GM18520 (cell line): Measurements from ENCODE around the gene GDF15.

Experiments
- ATAC-seq: cut with Tn5 transposase; IDR thresholded peaks from one replicate; pipeline ENCODE4 v1.9.1; 2021; ENCODE audit not compliant: unreplicated experiment

Gene GDF15

DNA sequence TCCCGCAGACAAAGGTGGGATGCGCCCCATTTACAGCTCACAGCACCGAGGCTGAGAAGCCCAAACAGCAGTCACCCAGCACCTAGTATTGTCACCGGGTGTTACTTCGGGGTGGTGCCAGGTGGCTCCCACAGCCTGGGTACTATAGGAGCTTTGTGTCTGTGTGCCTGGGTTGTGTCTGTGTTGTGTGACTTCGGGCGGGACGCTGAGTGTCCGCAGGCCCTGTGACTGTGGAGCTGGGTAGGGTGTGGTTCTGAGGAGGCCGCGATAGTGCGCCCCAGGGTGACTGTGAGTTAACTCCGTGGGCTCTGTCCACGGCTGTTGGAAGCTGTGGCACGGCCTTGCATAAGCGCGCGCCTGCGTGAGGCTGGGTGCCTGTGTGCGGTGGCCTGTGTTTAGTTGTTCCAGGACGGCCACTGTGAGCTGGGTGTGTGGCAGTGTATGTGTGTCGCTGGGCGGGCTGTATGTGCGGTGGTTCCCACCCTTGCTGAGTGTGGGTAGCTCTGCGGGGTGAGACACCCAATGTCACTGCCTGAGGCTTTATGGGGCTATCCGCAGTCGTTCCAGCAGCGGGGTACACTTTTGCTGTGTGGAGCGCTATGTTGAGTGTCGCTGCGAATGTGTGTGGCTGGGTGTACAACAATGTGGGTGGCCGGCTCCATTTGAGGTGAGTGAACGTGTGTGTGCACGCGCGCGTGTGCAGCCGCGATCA is 32.7 kb downstream of the GDF15 start:
- no peak for ATAC-seq

DNA sequence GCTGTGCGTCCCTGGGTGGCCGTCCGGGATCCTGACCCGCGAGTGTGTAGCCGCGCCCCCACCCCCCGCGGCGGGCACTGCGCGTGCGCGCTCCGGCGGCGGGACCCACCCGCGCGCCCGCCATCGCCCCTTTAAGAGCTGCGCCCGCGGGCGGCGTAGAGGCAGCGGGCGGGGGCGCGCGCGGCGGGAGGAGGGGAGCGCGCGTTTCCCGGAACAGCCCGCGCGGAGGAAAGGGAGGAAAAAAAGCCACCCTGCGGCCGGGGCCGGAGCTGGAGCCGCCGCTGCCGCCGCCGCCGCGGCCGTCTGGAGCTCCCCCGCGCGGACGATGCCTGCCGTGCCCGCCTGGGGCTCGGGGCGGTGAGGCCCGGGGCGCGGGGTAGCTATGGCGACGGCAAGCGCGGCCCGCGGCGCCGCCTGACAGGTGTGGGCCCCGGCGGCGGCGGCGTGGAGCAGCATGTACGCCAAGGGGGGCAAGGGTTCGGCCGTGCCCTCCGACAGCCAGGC is 33.3 kb downstream of the GDF15 start, which contains the start of gene SSBP4:
SSBP4 (plus strand) TSS at position 204 of the 504 bp plus-strand sequence; CDS start at position 455, 251 bp downstream.
- peak; percentile 37 for ATAC-seq

DNA sequence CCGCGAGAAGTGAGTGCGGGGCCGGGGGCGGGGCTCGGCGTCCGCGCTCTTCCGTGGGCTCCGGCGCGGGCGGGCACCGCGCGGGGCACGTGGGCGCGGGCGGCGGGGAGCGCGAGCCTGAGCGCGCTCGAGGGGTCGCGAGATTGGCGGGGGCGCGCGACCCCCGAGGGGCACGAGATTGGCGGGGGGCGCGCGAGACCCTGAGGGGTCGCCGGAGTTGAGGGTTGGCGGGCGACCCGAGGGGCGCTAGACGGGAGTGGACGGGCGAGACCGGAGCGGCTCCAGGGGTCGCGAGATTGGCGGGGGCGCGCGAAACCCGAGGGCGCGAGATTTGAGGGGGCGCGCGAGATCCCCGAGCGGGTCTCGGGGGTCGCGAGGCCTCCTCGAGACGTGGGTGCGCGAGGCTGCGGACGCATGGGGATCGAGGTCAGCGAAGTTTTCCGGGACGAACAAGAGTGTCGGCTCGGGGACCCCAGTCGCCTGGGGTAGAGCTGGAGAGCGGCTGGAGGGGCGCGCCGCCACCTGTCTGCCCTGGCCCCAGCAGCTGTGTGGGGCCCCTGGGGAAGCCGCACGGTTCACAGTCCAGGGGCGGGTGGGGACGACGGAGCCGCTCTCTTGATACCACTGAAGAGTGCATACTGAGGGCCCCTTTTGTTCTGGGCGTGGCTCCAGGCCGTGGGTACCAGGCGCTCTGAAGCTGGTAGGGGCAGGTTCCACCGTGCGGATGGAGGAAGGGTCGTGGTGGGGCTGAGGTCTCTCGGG is 33.9 kb downstream of the GDF15 start:
- ATAC-seq: peak; percentile 6

DNA sequence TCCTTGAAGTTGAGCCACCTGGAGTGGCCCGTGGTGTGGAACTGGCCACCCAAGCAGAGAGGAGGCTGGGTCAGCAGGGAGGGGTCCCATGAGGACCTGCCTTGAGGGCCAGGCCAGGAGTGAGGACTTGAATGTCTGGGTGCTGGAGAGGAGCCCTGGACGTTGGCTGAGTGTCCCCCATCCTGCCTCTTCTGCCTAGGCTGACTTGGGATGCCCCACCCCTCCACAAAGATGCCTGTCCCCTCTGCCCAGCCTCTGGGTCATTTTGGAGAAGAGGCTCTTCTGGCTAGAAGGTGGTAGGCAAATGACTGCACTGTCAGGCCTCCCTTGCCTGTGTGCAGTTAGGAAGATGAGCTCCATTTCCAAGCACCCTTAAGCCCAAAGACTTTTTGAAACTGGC is 35.0 kb downstream of the GDF15 start:
- ATAC-seq: no peak

DNA sequence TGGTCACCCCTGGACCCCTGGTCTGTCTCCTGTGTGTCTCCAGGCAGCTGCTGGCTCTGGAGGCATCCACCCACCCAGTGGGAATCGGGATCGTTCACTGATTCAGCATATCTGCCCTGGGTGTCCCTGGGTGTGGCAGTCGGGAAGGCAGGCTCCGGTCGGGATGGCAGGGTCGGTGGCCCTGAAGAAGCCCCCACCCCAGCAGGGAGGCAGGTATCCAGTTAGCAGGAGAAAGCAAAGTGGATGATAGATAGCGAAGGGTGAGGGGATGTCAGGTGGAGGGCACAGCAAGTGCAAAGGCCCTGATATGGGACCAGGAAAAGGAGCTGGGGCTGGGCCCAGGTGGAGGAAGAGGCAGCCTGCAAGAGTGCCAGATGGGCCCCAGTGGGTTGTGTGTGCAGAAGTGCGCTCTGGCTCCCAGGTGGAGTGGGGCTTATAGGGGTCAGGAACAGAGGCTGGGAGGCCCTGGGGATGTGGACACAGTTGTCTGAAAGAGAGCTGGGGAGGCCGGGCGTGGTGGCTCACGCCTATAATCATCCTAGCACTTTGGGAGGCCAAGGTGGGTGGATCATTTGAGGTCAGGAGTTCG is 35.5 kb downstream of the GDF15 start:
- ATAC-seq: no peak

DNA sequence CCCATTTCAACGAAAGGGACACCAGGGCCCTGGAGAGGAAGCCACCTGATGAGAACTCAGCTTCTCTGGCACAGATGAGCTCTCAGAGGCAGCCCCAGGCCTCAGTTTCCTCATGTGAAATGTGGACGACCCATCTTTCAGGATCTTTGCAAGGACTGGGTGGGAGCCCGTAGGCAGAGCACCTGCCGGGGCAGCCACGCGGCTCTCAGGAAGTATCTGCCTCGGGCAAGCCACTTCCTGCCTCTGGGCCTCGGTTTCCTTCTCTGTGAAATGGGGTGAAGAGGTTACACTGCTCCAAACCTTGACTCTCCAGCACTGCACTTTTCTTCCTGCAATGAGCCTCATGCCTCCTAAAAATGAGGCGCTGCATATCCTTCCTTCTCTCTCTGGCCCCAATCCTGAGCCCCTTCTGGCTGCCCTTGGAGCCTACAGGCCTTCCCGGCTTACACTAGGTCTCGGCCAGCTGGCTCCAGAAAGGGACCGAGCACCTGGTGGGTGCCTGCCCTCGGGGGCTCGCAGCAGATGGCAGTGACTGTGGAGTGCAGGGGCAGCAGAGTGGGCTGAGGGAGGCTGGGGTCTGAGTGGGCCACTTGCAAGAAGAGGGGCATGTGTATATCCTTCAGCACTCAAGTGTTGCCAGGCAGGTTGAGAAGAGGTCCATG is 36.7 kb downstream of the GDF15 start:
- no peak for ATAC-seq

DNA sequence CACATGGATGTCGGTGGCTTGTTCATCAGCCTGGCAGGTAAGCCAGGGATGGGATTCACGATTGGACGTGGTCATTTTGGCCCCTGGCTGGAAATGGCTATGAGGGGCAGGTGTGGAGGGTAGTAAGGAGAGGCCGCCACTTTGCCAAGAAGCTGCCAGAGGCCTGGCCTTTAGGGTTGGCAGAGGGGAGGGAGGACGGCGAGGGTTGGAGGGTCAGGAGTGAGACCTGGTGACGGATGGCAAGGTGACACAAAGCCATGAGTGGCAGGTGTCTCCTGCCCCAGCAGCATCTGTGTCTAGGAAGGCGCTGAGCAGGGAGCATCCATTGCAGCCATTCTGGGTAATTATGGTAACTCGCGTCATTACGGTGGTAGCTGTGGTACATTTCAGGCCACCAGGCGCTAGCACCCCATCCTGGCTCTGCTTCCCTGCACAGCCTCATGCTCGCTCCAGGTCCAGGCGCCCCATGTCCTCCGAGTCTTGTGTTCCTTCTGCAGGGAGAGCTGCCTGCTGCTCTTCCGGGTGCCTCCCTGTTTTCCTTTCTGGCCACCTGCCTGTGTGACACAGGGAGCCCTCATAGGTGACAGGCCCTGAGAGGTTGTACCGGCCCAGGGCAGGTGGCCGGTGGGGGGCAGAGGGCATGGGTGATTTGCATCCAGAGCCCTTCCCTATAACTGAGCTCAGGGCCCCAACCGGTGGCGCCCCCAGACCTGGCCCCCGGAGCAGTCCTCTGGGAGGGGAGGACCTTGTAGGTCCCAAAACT is 37.5 kb downstream of the GDF15 start:
- no peak for ATAC-seq

DNA sequence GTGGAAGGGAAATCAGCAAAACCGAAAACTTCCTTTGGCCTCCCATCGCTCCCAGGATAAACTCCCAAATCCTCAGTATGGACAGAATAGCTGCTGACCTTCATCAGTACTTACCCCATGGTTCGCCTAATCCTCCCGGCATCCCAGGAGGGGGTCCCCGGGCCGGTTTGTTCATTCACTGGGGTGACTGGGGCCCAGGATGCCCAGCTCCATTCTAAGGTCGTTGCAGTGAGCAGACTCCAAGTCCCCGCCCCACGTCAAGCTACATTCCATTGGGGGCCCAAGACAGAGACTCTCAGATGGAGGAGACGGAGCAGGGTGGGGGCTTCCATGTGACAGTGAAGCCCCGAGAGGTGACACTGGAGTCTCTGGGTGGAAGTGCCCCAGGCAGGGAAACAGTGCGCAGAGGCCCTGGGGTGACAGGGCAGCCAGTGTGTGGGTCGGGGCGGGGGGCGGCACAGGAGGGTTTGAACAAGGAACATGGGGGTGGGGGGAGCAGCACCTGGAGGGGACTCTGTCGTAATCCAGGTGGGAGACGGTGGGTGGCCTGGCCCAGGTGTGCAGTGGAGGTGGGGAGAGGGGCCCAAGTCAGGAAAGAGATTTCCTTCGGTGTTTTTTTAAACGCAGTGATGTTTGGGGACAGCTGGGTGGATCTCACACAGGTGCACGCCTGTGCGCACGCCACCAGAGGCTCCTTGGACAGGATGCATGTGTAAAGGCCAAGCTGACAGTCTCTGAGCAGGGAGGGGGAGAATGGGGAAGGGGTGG is 38.3 kb downstream of the GDF15 start:
- no peak for ATAC-seq

DNA sequence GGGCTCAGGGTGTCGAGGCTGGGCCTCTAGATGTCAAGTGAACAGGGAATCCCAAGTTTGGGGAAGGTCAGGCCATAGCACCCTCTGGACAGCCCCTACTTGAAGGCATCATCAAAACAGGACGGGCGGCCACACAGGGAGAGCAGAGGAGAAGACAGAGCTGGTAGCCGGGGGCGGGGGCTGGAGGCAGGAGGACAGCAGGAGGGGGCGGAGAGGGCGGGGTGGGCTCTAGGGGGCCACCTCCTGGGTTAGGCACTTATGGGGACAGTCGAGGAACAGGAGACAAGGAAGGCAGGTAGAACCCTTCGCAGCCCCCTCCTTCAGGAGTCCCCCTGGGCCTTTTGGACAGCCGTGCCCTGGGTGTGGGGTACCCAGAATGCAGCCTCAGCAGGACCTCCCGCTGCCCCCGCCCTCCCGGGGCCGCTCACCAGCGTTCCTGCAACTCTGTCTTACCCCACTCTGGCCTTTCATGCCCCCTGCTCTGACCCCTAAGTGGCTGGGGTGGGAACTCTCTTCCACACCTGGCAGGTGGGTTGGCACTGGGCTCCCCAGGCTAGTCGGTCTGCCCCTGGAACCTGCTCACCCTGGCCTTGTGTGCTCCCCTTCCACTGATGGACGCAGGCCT is 39.0 kb downstream of the GDF15 start:
- no peak for ATAC-seq

DNA sequence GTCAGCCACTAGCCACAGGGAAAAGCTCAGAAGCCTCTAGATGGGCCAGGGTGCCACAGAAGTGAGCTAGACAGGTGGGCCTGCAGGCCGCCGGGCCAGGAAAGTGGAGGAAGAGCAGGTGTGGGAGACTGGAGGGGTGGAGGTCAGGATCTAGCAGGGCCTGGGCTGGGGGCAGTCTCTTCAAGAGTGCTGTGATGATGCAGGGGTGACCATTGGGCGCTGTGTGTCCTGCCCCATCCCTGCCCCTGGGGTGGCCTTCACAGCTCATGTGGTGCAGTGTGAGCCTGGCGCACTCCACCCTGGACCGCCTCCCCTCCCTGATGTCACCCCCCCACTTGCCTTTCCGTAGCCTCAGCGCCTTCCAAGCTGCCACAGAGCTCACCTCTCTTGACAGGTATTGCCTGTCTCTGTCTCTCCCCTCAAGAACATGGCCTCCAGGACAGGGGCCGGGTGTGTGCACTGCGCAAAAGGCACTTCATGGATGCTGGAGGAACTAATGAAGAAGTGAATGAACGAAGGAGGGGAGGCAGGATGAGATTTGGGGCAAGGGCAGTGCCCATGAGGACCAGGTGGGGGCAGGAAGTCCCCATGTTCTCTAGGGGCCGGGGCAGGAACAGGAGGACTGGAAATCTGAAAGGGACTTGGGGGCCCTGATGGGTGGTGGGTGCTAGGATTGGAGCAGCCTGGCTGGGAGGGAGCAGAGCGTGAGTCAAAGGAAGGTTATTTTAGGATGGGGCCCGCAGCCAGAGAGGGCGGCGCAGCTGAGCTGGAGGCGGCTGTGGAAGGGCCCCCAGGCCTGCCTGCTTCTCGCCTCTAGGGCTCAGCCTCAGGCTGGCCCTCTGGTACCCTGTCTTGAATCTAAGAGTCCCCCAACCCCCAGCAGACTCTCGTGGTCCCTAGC is 39.8 kb downstream of the GDF15 start:
- no peak for ATAC-seq

DNA sequence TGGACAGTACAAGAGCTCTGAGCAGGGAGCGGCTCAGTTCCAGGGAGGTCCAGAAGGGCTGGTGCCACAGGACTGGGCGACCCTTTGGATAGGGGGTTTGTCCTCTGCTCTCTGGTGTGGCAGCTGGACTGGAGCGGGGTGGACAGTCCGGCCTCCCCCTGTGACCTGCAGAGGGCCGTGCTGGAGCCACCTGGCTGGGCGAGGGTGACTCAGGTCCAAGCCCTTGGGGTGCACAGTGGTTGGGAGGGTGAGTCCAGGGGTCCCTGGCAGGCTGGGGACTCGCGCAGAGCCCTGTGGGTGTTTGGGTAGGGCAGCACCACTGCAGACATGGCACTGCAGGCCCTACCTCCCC is 40.4 kb downstream of the GDF15 start:
- no peak for ATAC-seq

DNA sequence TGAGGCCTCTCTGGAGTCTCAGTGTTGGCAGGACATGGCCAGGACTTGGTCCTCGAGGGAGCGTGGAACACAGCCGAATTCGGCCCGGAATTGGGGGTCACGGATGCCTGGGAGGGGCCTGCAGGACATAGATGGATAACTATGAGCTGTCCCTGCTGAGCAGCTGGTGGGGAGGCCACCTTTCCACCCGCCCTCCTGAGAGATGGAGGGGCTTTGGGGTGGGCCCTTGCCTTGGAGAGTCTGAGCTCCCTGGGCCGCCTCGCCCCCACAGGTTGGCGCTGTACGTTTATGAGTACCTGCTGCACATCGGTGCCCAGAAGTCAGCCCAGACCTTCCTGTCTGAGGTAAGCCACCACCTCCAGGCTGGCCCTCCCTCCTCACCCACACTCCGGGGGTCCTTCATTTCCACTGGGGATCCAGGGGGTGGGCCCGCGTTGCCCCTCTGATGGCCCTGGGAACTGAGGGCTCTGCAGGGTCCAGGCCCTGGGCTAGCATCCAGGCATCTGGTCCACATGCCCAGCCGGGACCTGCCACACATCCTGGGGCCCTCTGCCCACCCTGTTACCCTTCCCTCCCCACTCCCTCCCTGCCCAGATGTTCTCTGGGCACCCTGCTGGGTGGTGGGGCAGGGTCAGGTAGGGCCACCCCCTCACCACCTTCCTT is 41.3 kb downstream of the GDF15 start:
- ATAC-seq: no peak

DNA sequence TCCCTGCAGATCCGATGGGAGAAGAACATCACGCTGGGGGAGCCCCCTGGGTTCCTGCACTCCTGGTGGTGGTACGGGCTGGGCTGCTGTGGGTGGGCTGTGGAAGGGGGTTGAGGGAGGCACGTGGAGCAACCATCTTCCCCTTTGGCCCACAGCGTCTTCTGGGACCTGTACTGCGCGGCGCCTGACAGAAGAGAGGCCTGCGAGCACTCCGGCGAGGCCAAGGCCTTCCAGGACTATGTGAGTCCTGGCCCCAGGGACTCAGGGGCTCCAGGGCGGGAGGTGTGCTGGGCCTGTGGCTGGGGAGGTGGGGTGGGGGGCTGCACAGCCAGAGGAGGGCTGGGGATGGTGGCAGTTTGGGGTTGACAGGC is 41.8 kb downstream of the GDF15 start:
- no peak for ATAC-seq

DNA sequence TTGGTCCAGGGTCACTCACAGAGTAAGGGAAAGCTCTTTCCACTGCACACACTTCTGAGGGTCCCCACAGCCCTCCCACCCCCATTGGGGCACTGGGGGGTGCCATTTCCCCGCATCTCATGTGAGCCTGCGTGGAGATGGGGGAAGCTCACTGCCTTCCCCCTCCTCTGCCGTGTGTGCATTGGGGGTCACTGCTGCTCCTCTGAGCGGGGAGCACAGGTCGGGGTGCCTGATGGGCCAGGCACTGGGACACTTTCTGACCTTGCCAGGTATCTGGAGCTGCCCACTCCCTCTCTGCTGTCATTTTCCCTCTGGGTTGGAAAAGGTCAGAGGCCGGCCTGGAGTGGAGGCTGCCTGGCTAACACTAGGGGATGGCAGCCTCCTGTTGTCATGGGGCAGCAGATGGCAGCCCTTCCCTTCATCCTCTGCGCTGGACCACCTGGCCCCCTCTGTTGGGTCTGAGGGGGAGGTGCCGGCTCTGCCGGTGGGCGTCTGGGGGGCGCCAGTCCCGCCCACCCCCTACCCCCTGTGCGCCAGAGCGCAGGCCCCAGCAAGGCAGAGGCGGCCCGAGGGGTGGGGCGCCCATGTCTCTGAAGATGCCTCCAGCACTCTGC is 42.3 kb downstream of the GDF15 start:
- ATAC-seq: peak; percentile 2

DNA sequence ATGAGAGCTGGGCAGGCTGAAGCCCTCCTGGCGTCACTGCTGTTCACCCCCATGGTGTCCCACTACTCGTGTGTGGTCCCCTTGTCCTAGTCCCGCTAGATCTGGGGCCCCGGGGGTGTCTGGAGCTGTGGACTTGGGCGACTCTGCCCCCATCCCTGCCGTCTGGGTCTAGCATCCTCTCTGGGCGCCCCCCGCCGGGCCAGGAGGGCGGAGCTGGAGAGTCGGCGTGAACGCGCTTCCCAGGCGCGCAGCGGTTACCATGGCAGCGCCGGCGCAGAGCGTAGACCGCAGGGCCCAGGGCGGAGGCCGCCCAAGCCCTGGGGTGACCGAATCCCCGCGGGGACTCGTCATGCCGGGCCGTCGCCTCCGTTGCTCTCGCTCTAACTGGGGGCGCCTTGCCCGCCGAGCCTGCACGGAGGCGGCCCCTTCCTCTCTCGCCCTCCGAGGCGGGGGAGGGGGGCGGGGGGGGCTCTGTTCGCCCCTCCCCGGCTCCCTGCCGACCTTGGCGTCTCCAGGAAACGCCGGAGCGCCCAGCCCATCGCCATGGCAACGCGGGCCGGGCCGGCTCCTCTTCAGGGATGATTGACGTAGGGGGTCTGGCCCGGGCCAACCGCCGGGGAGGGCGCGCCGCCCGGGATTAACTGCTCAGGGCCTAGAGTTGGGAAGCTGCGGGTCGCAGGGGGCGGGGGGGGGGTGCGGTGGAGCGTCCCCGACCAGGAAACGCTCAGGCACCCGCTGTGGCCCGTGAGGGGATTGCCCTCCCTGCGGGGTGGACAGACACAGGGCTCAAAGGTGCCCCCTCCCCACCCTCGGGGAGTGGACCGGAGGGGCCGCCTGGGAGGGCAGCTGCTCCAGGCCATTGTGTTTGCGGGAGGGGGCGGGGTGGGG is 43.1 kb downstream of the GDF15 start:
- peak; percentile 43 for ATAC-seq

DNA sequence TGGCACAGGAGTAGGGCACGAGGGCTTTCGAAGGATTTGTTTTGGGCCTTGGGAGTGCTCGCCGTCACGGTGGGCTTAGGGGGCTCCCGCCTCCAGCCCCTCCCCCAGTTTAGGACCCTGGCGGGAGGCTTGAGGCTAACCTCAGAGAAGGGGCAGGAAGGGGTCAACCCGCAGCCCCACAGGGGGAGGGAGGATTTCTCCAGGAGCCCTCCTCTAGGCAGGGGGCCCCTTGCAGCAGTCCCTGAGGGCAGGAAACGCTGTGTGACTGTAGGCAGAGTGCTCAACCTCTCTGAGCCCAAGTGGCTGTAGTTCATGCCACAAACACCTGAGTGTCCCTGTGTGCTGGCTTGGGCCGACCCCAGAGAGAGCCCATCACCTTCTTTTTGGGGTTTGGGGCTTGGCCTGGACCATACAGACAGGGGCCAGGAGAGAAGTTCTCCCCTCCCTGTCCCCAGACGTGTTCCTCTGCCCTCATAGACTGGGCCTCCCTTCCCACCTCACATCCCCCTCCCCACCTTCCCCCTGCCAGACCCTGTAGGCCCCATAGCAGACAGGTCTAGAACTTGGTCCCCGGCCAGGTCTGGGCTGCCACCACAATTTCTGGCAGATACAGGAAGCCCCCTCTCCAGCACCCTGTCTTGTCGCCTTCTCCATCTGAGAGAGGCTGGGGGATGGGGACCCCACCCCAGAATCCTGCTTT is 43.9 kb downstream of the GDF15 start:
- no peak for ATAC-seq
